ENCODE measurements around the gene PTOV1.

DNA sequence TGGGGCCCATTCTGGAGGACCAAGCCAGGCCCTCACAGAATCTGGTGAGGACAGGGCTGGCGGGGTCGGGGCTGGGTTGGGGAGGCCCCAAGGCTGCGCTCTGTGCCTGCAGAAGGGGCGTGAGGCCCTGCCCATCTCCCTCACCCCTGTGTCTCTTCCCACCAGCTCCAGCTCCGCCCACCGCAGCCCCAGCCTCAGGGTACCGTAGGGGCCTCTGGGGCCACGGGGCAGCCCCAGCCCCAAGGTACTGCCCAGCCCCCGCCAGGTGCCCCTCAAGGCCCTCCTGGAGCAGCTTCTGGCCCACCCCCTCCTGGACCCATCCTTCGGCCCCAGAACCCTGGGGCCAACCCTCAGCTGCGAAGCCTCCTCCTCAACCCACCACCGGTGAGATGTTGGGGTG lies 15.4 kb upstream of the PTOV1 start:
- TF ChIP-seq, protein P1, sequence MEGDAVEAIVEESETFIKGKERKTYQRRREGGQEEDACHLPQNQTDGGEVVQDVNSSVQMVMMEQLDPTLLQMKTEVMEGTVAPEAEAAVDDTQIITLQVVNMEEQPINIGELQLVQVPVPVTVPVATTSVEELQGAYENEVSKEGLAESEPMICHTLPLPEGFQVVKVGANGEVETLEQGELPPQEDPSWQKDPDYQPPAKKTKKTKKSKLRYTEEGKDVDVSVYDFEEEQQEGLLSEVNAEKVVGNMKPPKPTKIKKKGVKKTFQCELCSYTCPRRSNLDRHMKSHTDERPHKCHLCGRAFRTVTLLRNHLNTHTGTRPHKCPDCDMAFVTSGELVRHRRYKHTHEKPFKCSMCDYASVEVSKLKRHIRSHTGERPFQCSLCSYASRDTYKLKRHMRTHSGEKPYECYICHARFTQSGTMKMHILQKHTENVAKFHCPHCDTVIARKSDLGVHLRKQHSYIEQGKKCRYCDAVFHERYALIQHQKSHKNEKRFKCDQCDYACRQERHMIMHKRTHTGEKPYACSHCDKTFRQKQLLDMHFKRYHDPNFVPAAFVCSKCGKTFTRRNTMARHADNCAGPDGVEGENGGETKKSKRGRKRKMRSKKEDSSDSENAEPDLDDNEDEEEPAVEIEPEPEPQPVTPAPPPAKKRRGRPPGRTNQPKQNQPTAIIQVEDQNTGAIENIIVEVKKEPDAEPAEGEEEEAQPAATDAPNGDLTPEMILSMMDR (conservative IDR thresholded peaks at IDR 0.05; ENCODE audit: low read length) = no peak
- TF ChIP-seq EZH2phosphoT487 (IDR thresholded peaks at IDR 0.05; ENCODE audit: borderline replicate concordance, low read depth, low read length) = no peak
